Measurements from ENCODE around the gene FBXL14. TPM values are rescaled to one million over a fixed set of nuclear protein-coding genes. Genes with fewer than 3 reads are reported as not detected.

The FBXL14 gene
- polyA plus RNA-seq, 1 of the 3 experiments (the other 2 are of a cell fraction): 11.3 TPM

DNA sequence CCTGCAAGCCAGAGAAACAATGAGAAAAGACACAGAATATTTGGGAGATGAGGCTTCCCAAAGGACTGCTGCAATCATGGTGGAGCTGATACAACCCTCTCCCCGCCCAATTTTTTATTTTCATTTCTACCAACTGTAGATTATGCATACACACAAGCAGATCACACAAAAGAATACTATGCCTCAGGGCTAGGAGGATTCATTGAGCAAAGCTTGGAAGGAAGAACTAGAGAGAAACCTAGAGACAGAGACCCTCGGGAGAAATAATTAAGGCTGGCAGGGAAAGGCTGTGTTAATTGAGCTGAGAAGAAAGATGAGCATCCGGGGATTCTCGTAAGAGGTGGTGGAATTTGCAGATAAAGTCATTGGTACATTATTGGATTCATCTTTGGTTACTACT, 24.8 kb upstream of the FBXL14 start:
- H3K36me3 ChIP-seq (replicated peaks in 1 of 2; ENCODE audit: control insufficient read depth in 1 of 2, insufficient read depth in 2 of 2, low read length in 1 of 2): peaks cover 0 to 6% of the 10 kb centered on the region in 2 experiments
- TF ChIP-seq MEF2A (IDR thresholded peaks at IDR 0.05; ENCODE audit: borderline replicate concordance, low read depth) (no peak), TAF1 (IDR thresholded peaks at IDR 0.05; ENCODE audit: borderline replicate concordance, low read depth, low read length) (no peak), GATA2 (CRISPR knock-in tag; IDR thresholded peaks at IDR 0.05) (no peak), EP300 (IDR thresholded peaks at IDR 0.05; ENCODE audit: borderline replicate concordance in 1 of 2, low read depth in 1 of 2, low read length in 1 of 2) (no peak), NRF1 (IDR thresholded peaks at IDR 0.05; ENCODE audit: low read depth, low read length) (no peak), RAD21 (IDR thresholded peaks at IDR 0.05; ENCODE audit: low read length) (no peak), RXRA (IDR thresholded peaks at IDR 0.05; ENCODE audit: borderline replicate concordance, low read depth) (no peak), CHD2 (IDR thresholded peaks at IDR 0.05; ENCODE audit: low read length, partially characterized antibody) (no peak), SIN3A (IDR thresholded peaks at IDR 0.05; ENCODE audit: borderline replicate concordance, low read depth, low read length) (no peak), NFIC (IDR thresholded peaks at IDR 0.05; ENCODE audit: borderline replicate concordance) (no peak), TEAD4 (IDR thresholded peaks at IDR 0.05; ENCODE audit: borderline replicate concordance, insufficient read depth) (no peak)
- TF ChIP-seq, protein P1, sequence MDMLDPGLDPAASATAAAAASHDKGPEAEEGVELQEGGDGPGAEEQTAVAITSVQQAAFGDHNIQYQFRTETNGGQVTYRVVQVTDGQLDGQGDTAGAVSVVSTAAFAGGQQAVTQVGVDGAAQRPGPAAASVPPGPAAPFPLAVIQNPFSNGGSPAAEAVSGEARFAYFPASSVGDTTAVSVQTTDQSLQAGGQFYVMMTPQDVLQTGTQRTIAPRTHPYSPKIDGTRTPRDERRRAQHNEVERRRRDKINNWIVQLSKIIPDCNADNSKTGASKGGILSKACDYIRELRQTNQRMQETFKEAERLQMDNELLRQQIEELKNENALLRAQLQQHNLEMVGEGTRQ (IDR thresholded peaks at IDR 0.05; ENCODE audit: borderline replicate concordance, low read depth, low read length): no peak
- TF ChIP-seq, protein P2, sequence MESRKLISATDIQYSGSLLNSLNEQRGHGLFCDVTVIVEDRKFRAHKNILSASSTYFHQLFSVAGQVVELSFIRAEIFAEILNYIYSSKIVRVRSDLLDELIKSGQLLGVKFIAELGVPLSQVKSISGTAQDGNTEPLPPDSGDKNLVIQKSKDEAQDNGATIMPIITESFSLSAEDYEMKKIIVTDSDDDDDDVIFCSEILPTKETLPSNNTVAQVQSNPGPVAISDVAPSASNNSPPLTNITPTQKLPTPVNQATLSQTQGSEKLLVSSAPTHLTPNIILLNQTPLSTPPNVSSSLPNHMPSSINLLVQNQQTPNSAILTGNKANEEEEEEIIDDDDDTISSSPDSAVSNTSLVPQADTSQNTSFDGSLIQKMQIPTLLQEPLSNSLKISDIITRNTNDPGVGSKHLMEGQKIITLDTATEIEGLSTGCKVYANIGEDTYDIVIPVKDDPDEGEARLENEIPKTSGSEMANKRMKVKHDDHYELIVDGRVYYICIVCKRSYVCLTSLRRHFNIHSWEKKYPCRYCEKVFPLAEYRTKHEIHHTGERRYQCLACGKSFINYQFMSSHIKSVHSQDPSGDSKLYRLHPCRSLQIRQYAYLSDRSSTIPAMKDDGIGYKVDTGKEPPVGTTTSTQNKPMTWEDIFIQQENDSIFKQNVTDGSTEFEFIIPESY (IDR thresholded peaks at IDR 0.05; ENCODE audit: borderline replicate concordance, low read depth): no peak
- no peaks in the 10 kb centered on the region for H3K9me3 ChIP-seq
- no peaks in the 10 kb centered on the region for H3K9me2 ChIP-seq
- H4K20me1 ChIP-seq (ENCODE audit: insufficient read depth): peaks cover 14% of the 10 kb centered on the region; the same call in 1 of the 2 replicates
- peaks cover 9% of the 10 kb centered on the region for H3F3A ChIP-seq (replicated peaks; ENCODE audit: insufficient read depth)
- H3K4me2 ChIP-seq: no peak overlapping the region
- H2AFZ ChIP-seq (ENCODE audit: low read depth): no peak overlapping the region
- ChIA-PET POLR2A (no interaction called here), CTCF (interaction anchor here (1.7 kb wide), 1 partner anchor 14 kb away, joined by 7 read pairs; no protein-coding TSS in a partner anchor)
- peaks cover 88% of the 10 kb centered on the region for H3K79me2 ChIP-seq (ENCODE audit: insufficient read depth)
- WGBS (ENCODE audit: low lambda C conversion rate): 87% methylated on average over 4 of the region's 4 CpGs
- no peak overlapping the region for H3K27ac ChIP-seq (ENCODE audit: low read depth in 2 of 2, low read length in 1 of 2)
- no peak overlapping the region for H3K9ac ChIP-seq
- no peak overlapping the region for H3K4me3 ChIP-seq (ENCODE audit: low read depth in 2 of 2, low read length in 1 of 2)
- H3K4me1 ChIP-seq (ENCODE audit: control insufficient read depth in 1 of 2, insufficient read depth in 2 of 2, low read depth in 1 of 2, low read length in 1 of 2): peaks cover 0 to 9% of the 10 kb centered on the region in 2 experiments; a peak in 1 of 4 replicates
- no peaks in the 10 kb centered on the region for H3K27me3 ChIP-seq (ENCODE audit: insufficient read depth)
- no peak for DNase-seq

GRCh38 chr12:1618489-1618888, 24.1 kb upstream of the FBXL14 start:
- no peak for DNase-seq
- CTCF ChIA-PET: interaction anchor here (1.7 kb wide), 1 partner anchor 13 kb away, joined by 7 read pairs; no protein-coding TSS in a partner anchor
- peaks cover 12% of the 10 kb centered on the region; the same call in 1 of the 2 replicates for H4K20me1 ChIP-seq (ENCODE audit: insufficient read depth)
- H3K9me3 ChIP-seq: no peaks in the 10 kb centered on the region
- H2AFZ ChIP-seq (ENCODE audit: low read depth): no peak overlapping the region
- H3K4me2 ChIP-seq: 0 out of 2 replicates have a peak overlapping the region, but pooled peaks have one; percentile 7
- peak overlapping the region; percentile 13 to 23; a peak in 3 of 4 replicates for H3K27ac ChIP-seq (ENCODE audit: low read depth in 2 of 2, low read length in 1 of 2)
- POLR2A ChIA-PET: no interaction called here
- peaks cover 0 to 6% of the 10 kb centered on the region in 2 experiments for H3K36me3 ChIP-seq (replicated peaks in 1 of 2; ENCODE audit: control insufficient read depth in 1 of 2, insufficient read depth in 2 of 2, low read length in 1 of 2)
- H3K27me3 ChIP-seq (ENCODE audit: insufficient read depth): no peaks in the 10 kb centered on the region
- H3K4me3 ChIP-seq (ENCODE audit: low read depth in 2 of 2, low read length in 1 of 2): no peak overlapping the region
- H3K9me2 ChIP-seq: no peaks in the 10 kb centered on the region
- peaks cover 89% of the 10 kb centered on the region for H3K79me2 ChIP-seq (ENCODE audit: insufficient read depth)
- H3K9ac ChIP-seq: no peak overlapping the region
- peaks cover 9% of the 10 kb centered on the region for H3F3A ChIP-seq (replicated peaks; ENCODE audit: insufficient read depth)
- H3K4me1 ChIP-seq (ENCODE audit: control insufficient read depth in 1 of 2, insufficient read depth in 2 of 2, low read depth in 1 of 2, low read length in 1 of 2): peaks cover 0 to 9% of the 10 kb centered on the region in 2 experiments; a peak in 1 of 4 replicates
- TF ChIP-seq JUND (IDR thresholded peaks at IDR 0.05) (peak; percentile 18; the same call in 1 of the 2 replicates), RXRA (IDR thresholded peaks at IDR 0.05; ENCODE audit: borderline replicate concordance, low read depth) (no peak), NRF1 (IDR thresholded peaks at IDR 0.05; ENCODE audit: low read depth, low read length) (no peak), EZH2phosphoT487 (IDR thresholded peaks at IDR 0.05; ENCODE audit: borderline replicate concordance, low read depth) (no peak), MXI1 (IDR thresholded peaks at IDR 0.05; ENCODE audit: low read depth, low read length) (no peak), EP300 (IDR thresholded peaks at IDR 0.05; ENCODE audit: borderline replicate concordance in 1 of 2, low read depth in 1 of 2, low read length in 1 of 2) (no peak), SMC3 (IDR thresholded peaks at IDR 0.05; ENCODE audit: low read depth, low read length) (no peak), FOSL2 (IDR thresholded peaks at IDR 0.05; ENCODE audit: borderline replicate concordance, low read depth) (peak; percentile 44; the same call in 1 of the 2 replicates), PBX3 (IDR thresholded peaks at IDR 0.05) (no peak), YY1 (IDR thresholded peaks at IDR 0.05; ENCODE audit: low read depth) (no peak), RAD21 (IDR thresholded peaks at IDR 0.05; ENCODE audit: low read length) (no peak), GABPA (IDR thresholded peaks at IDR 0.05; ENCODE audit: low read depth) (no peak), RFX5 (IDR thresholded peaks at IDR 0.05; ENCODE audit: low read length) (no peak)
- TF ChIP-seq, protein P3, sequence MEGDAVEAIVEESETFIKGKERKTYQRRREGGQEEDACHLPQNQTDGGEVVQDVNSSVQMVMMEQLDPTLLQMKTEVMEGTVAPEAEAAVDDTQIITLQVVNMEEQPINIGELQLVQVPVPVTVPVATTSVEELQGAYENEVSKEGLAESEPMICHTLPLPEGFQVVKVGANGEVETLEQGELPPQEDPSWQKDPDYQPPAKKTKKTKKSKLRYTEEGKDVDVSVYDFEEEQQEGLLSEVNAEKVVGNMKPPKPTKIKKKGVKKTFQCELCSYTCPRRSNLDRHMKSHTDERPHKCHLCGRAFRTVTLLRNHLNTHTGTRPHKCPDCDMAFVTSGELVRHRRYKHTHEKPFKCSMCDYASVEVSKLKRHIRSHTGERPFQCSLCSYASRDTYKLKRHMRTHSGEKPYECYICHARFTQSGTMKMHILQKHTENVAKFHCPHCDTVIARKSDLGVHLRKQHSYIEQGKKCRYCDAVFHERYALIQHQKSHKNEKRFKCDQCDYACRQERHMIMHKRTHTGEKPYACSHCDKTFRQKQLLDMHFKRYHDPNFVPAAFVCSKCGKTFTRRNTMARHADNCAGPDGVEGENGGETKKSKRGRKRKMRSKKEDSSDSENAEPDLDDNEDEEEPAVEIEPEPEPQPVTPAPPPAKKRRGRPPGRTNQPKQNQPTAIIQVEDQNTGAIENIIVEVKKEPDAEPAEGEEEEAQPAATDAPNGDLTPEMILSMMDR (IDR thresholded peaks at IDR 0.05): no peak
